SK-N-MC (cell line): ENCODE results near the gene POMP.

ENCODE experiments used
- EZH2 ChIP-seq: fragments of 200-600 bp; sonication (generic); IDR thresholded peaks from one replicate; pipeline ENCODE4 v1.6.1; 2017; ENCODE audit warnings: antibody characterized with exemption
- POLR2AphosphoS5 ChIP-seq: IDR thresholded peaks from 2 replicates; pipeline ENCODE4 v1.6.1; 2012; ENCODE audit warnings: mild to moderate bottlenecking, low read depth, low read length, borderline replicate concordance

DNA sequence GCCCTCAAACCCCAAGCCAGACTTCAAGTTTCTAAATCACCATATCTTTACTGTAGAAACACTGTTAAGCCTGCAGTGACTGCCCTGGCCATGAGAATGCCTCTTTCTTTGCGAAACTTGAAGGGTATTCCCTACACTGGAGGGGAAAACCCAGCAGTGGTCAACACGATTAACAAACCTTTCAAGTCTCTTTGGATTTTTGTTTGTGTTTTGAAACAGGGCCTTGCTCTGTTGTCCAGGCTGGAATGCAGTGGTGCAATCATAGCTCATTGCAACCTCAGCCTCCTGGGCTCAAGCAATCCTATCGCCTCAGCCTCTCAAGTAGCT is 17.4 kb upstream of the POMP start:
- no peak for TF ChIP-seq POLR2AphosphoS5
- TF ChIP-seq EZH2, result no peak
